ENCODE results near the gene SLIT1.

GRCh38 chr10:96986200-96986856 is 199.4 kb downstream of the SLIT1 start:
- TF ChIP-seq, protein P1, sequence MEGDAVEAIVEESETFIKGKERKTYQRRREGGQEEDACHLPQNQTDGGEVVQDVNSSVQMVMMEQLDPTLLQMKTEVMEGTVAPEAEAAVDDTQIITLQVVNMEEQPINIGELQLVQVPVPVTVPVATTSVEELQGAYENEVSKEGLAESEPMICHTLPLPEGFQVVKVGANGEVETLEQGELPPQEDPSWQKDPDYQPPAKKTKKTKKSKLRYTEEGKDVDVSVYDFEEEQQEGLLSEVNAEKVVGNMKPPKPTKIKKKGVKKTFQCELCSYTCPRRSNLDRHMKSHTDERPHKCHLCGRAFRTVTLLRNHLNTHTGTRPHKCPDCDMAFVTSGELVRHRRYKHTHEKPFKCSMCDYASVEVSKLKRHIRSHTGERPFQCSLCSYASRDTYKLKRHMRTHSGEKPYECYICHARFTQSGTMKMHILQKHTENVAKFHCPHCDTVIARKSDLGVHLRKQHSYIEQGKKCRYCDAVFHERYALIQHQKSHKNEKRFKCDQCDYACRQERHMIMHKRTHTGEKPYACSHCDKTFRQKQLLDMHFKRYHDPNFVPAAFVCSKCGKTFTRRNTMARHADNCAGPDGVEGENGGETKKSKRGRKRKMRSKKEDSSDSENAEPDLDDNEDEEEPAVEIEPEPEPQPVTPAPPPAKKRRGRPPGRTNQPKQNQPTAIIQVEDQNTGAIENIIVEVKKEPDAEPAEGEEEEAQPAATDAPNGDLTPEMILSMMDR (IDR thresholded peaks at IDR 0.05) = no peak
- TF ChIP-seq POLR2A (IDR thresholded peaks at IDR 0.05) = no peak

All from body of pancreas (tissue), 4 donors.